Calu3 (cell line): ENCODE results near the gene GLUL. TPM values are rescaled to one million over a fixed set of nuclear protein-coding genes. Genes with fewer than 3 reads are reported as not detected.

Experiments
- BruUV-seq: library from RNA; stranded (reverse); fragments of 400-500 nt; replicated peaks from 2 replicates; lab custom pipeline; 2021; lab: Mats Ljungman, UMichigan
- CTCF ChIA-PET: fragments of 300-600 bp; sonication (Branson Sonifier 250); formaldehyde crosslinking; loops from one replicate; lab custom pipeline; 2022; ENCODE audit warnings: antibody characterized with exemption; lab: Charles Lee
- DNase-seq: peaks from one replicate; pipeline ENCODE4 v3.0.0; 2022
- H3K27ac Mint-ChIP-seq: one replicate; pipeline ENCODE4 v1.8.0; 2022; ENCODE audit warnings: mixed read lengths; ENCODE audit not compliant: unreplicated experiment
- H3K27me3 Mint-ChIP-seq: one replicate; pipeline ENCODE4 v1.8.0; 2022; ENCODE audit warnings: mixed read lengths; ENCODE audit not compliant: unreplicated experiment
- H3K36me3 Mint-ChIP-seq: one replicate; pipeline ENCODE4 v1.8.0; 2022; ENCODE audit warnings: mild to moderate bottlenecking, moderate library complexity, mixed read lengths; ENCODE audit not compliant: insufficient read depth, unreplicated experiment
- H3K4me1 Mint-ChIP-seq: one replicate; pipeline ENCODE4 v1.8.0; 2022; ENCODE audit warnings: mild to moderate bottlenecking, low read depth, mixed read lengths; ENCODE audit not compliant: unreplicated experiment
- H3K4me3 Mint-ChIP-seq: one replicate; pipeline ENCODE4 v1.8.0; 2022; ENCODE audit warnings: mild to moderate bottlenecking, low read depth, moderate library complexity, mixed read lengths; ENCODE audit not compliant: unreplicated experiment
- H3K9me3 Mint-ChIP-seq: one replicate; pipeline ENCODE4 v1.8.0; 2022; ENCODE audit warnings: low read depth, mixed read lengths; ENCODE audit not compliant: unreplicated experiment
- intact Hi-C: fragments of 100-400 bp; cut with micrococcal nuclease; formaldehyde crosslinking; loops from one replicate; pipeline ENCODE4 v1.10.0; 2022; ENCODE audit not compliant: unreplicated experiment
- total RNA-seq: library from RNA; stranded (reverse); gene quantifications from 2 replicates; pipeline ENCODE4 v1.2.3, GENCODE V29; 2022
- TF ChIP-seq, protein P1 (sequence below): fragments of 200-600 bp; IDR thresholded peaks from one replicate; pipeline ENCODE4 v1.8.0; 2022; ENCODE audit warnings: antibody characterized with exemption; ENCODE audit not compliant: unreplicated experiment

The GLUL gene
- total RNA-seq, 1 experiment from 2014 or later, result 188 TPM

DNA sequence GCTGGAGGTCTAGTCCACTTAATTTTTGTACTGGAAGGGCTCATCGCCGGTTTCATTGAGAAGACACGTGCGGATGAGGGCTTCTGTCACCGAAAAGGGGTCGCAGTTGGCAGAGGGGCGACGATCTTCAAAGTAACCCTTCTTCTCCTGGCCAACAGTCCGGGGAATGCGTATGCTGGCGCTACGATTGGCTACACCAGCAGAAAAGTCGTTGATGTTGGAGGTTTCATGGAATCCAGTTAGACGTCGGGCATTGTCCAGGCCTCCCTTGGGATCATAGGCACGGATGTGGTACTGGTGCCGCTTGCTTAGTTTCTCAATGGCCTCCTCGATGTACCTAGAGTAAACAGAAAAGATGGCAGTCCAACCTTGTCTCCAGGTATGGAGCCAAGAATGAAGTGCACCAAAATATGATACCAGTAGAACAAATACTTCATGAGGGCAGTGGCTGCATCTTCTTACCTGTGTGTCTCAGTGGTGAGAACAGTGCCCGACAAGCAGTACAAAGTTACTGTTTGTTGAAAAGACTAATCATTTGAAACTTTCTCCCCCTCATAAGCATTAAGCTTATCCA is 7.1 kb downstream of the GLUL start:
- H3K4me1 Mint-ChIP-seq, result peaks cover 9% of the 10 kb centered on the region
- intact Hi-C loops, result no loop called here
- peaks cover 30% of the 10 kb centered on the region for H3K36me3 Mint-ChIP-seq
- TF ChIP-seq, protein P1, sequence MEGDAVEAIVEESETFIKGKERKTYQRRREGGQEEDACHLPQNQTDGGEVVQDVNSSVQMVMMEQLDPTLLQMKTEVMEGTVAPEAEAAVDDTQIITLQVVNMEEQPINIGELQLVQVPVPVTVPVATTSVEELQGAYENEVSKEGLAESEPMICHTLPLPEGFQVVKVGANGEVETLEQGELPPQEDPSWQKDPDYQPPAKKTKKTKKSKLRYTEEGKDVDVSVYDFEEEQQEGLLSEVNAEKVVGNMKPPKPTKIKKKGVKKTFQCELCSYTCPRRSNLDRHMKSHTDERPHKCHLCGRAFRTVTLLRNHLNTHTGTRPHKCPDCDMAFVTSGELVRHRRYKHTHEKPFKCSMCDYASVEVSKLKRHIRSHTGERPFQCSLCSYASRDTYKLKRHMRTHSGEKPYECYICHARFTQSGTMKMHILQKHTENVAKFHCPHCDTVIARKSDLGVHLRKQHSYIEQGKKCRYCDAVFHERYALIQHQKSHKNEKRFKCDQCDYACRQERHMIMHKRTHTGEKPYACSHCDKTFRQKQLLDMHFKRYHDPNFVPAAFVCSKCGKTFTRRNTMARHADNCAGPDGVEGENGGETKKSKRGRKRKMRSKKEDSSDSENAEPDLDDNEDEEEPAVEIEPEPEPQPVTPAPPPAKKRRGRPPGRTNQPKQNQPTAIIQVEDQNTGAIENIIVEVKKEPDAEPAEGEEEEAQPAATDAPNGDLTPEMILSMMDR, result no peak
- no TSS peak for BruUV-seq
- H3K27me3 Mint-ChIP-seq, result no peaks in the 10 kb centered on the region
- no peak for DNase-seq
- H3K9me3 Mint-ChIP-seq, result no peaks in the 10 kb centered on the region
- H3K27ac Mint-ChIP-seq, result no peak overlapping the region
- no peak overlapping the region for H3K4me3 Mint-ChIP-seq
- CTCF ChIA-PET, result no interaction called here

- intact Hi-C loops, result no loop called here
- Mint-ChIP-seq H3K27ac (no peak overlapping the region), H3K4me3 (no peak overlapping the region), H3K36me3 (peaks cover 28% of the 10 kb centered on the region), H3K4me1 (peaks cover 3% of the 10 kb centered on the region), H3K27me3 (no peaks in the 10 kb centered on the region), H3K9me3 (no peaks in the 10 kb centered on the region)
- no TSS peak for BruUV-seq
- DNase-seq, result no peak
- CTCF ChIA-PET, result no interaction called here
- TF ChIP-seq, protein P1, result no peak
These were observed 7.7 kb downstream of the GLUL start for GRCh38 chr1:182383934-182384333.

DNA sequence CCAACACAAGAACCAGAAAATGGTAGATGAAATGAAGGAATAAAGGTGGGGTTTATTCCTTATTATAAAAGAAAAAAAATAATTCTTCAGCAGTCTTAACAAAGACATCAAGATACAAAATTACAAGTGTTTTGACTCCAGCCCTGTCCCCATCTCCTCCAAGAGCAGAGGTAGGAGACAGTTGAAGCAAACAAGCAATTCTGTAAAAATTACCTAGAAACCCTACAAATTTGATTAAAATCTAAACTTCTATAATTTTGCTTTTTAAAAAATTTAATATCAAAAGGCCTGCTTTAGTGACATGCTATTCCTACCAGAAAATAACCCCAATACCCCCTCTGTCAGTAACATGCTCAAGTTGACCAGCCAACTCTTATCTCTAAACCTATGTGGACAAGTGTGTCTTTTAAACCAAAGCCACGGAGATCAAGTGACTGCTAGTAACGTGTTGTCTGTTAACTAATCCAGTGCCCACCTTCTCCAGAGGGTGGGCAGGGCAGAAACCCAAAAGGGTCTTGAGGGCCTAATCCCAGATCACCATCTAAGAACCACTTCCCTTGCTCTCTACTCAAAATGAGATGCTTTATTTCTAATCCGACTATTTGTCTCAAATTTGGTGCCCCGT is 8.4 kb downstream of the GLUL start:
- CTCF ChIA-PET, result no interaction called here
- no peak for DNase-seq
- Mint-ChIP-seq H3K36me3 (peaks cover 24% of the 10 kb centered on the region), H3K27ac (no peak overlapping the region), H3K9me3 (no peaks in the 10 kb centered on the region), H3K4me3 (no peak overlapping the region), H3K4me1 (no peaks in the 10 kb centered on the region), H3K27me3 (no peaks in the 10 kb centered on the region)
- TSS peak; percentile 9 for BruUV-seq
- intact Hi-C loops, result no loop called here
- TF ChIP-seq, protein P1, result no peak

- no peaks in the 10 kb centered on the region for H3K27me3 Mint-ChIP-seq
- peaks cover 15% of the 10 kb centered on the region for H3K36me3 Mint-ChIP-seq
- H3K4me3 Mint-ChIP-seq, result no peak overlapping the region
- CTCF ChIA-PET, result no interaction called here
- no TSS peak for BruUV-seq
- intact Hi-C loops, result no loop called here
- TF ChIP-seq, protein P1, result no peak
- no peaks in the 10 kb centered on the region for H3K9me3 Mint-ChIP-seq
- H3K4me1 Mint-ChIP-seq, result no peaks in the 10 kb centered on the region
- no peak for DNase-seq
- H3K27ac Mint-ChIP-seq, result no peak overlapping the region
These were observed 9.4 kb downstream of the GLUL start for GRCh38 chr1:182381962-182382819.
